ENCODE data around the gene SIX5.
"Not testable (repeated sequence)": the region's sequence is repeated elsewhere in the genome, so short reads cannot be mapped to it uniquely, and the experiment has no call there.

Gene SIX5

DNA sequence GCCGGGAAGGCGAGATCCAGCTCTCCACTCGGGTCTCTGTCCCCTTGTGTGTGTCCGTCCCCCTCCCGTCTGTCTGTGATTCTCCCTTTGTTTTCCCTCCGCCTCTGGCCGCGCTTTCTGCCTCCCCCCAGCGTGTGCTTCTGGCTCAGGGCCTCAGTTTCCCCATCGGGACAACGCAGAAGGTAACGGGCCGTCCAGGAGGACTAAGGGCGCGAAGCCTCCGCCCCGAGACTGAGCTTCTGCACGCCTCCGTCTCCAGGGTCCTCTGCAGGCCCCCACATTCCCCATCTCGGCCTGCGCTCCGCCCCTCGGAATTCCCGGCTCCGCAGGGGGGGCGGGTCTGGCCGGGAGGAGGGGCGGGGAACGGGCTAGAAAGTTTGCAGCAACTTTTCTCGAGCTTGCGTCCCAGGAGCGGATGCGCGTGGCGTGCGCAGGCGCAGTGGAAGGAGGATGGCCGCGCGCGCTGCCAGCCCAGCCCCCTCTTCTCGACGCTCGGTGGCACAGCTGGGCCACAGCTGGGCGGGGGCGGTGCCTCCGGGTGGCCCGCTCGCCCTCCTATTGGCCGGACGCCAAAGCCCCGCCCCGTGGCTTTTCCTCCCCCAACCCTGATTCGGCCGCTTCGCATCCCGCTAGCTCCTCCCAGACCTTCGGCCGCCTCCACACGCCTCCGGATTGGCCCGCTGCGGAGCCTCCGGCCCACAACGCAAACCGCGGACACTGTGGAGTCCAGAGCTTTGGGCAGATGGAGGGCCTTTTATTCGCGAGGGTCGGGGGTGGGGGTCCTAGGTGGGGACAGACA lies at the start of gene SIX5:
TSS of gene SIX5 (minus strand) at position 269 of the 799 bp plus-strand sequence. CDS start 408 bp downstream, outside the sequence.
- peak; percentile 100 for DNase-seq

DNA sequence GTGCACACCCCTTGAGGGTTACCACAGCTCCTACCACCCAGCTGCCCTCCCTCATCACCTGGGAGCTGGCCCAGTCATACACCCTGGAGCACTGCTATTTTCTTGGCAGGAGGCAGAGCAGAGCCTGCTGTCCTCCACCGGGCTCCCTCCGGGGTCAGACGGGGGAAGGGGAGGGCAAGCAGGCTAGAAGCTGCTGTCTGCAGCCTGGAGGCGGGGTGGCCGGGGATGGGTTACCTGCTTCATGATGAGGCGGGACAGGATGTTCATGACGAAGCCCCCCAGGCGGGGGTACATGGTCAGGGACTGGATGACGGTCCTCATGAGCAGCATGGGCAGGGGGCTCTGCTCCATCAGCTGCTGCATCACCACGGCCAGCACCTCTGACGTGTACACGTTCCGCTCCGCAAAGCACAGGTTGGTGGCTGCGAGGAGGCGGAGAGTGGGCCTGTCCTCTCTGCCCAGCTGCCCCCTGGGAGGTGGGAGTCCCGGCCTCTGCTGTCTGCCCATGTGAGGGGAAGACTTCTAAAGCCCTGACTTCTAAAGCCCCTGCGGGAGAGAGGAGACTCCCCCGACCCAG lies 48.8 kb upstream of the SIX5 start:
- no peak for DNase-seq

GRCh38 chr19:45817010-45817724 lies 48.1 kb upstream of the SIX5 start:
- peak; percentile 94 for DNase-seq

DNA sequence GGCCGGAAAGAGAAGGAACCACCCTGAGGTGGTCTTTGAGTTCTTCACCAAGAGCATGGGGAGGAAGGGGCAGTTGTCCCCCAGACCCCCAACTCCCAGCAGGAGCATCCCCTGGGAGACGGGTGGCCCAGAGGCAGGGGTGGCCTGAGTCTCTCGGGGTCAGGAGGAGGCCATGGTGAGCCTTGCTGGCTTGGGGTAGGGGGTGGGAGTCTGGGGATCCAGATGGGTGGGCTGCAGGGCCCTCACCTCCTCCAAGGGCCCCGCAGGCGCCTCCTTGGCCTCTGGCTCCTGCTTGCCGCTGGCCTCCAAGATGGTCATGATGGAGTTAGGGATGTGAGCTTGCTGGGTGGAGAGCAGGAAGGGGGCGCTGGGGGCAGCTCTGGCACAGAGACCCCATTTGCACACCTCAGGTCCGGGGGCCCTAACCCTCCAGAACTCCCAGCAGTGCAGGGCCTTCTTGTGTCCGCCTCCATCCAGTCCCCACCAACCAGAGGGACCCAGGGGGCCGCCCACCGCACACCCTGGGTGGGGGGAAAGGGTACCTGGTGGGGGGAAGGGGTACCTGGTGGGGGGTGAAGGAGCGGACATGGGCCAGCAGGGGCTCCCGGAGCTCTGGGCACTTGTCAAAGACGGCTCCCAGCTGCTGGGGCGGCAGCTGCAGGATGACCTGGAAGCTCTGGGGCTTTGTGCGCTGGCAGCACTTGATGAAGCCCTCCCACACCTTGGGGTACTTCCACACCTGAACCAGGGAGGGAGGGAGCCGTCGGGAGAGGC lies 47.4 kb upstream of the SIX5 start:
- peak; percentile 46 for DNase-seq

- peak; percentile 70 for DNase-seq
Measured at GRCh38 chr19:45815481-45816216, 46.6 kb upstream of the SIX5 start.

DNA sequence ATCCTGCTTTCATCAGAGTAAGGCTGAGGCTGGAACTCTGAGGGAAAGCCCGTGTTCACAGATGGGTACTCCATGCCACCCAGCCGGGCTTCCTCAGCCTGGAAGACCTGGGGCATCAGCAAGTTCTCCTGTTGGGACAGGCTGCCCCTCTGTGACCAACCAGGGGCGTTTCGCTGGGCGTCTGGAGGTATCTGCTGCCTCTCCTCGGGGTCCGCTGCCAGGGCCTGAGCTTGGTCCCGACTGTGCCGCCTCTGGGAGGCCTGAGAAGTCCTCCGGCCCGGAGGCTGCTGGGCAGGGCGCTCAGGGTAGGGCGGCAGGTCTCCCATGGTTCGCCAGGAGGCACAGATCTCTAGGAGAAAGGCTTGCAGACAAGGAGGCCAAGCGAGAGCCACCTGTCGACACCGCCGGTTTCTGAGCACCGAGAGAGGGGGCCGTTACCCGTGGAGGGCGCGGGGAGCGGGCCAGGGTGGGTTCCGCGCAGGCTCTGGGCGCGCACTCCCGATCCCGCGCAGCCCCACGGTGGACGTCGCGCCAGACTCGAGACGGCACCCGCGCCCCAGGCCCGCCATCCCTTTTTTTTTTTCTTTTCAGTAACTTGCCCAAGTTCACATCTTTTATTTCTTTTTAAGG lies 45.9 kb upstream of the SIX5 start, which contains the start of gene RSPH6A:
TSS of gene RSPH6A (minus strand) at position 458 of the 630 bp plus-strand sequence. CDS start at position 326, 132 bp downstream.
- DNase-seq: no peak

DNA sequence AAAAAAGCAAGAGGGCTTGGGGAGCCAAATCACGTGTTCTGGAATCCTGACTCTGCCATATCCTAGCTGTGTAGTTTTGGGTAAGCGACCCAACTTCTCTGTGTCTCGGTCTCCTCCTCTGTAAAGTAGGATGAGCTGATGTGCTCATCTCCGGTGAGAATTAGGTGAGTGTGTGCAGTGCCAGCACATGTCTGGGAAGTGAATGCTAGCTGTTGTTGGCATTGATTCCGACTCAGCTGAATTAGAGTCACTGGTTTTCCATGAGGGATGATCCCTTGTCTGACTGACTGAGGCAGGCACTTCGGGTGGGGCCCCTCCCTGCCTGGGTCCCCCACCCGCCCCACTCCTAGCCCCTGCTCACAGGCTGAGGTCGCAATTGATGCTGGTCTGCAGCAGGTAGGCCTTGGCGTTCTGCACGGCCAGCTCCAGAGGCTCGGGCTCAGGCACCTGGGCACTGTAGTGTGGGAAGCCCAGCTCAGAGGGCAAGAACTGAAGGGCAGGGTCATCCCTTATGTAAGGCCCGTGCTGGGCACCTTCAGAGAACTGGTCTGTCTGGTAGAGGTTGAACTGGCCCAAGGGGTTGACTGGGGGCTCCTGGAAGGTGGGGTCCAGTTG lies 45.2 kb upstream of the SIX5 start:
- no peak for DNase-seq

GRCh38 chr19:45812297-45812696 lies 43.2 kb upstream of the SIX5 start:
- DNase-seq: no peak

DNA sequence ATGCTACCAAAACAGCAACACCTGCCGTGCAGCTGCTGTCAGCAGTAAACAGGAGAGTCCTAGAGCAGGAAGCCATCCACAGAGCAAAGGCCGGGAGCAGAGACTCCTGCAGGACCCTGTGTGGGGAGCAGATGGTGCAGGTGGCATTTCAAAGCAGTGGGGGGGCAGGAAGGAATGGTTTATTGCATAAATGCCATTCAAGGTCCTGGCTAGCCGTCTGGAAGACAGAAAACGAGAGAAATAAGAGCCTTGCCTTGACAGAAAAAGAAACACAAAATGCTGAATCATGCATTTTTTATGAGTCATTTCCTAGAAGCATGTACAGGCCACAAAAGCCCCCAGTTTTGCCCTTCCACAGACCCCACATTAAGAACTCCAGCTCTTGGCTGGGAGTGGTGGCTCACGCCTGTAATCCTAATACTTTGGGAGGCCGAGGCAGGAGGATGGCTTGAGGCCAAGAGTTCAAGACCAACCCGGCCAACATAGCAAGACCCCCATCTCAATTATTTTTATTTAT lies 40.6 kb upstream of the SIX5 start:
- DNase-seq: no peak

DNA sequence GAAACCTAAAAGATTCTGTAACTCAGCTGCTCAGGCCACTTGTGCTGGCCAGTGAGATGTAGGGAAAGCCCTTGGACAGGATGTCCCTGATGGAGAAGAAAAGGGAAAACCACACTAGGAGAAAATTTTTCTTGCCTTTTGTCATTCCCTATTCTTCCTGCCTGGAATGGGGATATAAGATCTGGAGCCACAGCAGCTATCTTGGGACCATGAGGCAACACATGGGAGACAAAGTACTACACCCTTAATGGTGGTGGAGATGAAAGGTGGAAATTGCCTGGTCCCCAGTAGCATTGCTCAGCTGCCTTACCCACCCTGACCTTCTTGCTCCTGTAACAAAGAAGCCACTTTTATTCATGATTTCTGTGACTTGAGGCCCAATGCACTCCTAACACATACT lies 36.7 kb upstream of the SIX5 start:
- DNase-seq: no peak

- no peak for DNase-seq
Measured at GRCh38 chr19:45804959-45805230, 35.8 kb upstream of the SIX5 start.

DNA sequence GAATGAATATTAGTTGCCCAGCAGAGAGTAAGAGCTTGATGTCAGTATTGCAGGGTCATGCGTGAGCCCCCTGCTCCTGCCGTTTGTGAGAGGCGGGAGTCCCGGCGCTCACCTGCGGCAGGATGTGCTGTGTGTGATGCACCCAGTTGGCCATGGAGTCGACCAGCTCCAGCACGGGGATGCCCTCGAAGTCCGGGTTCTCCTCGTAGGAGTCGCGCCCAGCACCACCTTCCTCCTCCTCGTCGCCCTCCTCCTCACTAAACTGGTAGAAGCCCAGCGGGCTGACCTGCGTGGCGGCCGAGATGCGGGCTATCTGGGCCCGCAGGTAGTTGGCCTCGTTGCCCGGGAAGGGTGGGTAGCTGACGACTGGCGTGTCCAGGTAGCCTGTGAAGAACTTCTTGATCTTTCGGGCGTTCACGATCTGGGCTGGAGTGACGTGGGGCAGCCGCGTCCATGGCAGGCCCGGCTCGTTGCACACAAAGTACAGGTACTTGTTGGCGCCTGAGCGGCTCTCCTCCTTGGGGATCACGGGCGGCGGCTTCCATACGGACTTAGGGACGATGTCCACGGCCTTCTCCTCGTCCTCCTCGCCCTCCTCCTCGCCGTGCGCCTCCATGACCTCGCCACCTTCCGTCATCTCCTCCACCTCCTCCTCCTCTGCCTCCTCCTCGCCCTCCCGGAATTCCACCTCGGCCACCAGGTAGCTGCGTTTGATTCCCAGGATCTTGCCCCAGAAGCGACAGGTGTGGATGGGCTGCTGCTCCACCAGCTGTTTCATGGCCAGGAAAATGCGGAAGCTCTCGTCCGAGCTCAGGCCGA lies 35.3 kb upstream of the SIX5 start:
- no peak for DNase-seq

DNA sequence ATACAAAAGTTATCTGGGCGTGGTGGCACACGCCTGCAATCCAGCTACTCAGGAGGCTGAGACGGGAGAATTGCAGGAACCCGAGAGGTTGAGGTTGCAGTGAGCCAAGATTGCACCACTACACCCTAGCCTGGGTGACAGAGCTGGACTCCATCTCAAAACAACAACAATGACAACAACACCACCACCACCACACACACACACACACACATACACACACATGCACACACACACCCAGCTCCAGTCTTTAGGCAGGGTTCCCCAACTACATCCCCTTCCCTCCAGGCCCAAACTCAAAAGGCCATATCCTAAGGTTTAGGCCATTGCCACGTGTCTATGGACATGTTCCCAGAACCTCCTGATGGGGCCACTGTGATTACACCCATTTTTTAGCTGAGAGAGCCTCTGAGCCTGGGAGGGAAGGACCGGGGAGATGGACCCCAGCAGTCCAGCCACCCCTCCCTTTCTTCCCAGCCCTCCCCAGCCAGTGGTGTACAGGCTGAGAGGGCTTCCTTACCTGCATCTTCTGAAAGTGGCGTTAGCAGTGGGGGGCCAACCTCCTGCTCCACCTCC lies 32.6 kb upstream of the SIX5 start:
- DNase-seq: no peak

GRCh38 chr19:45800070-45800553 lies 31.1 kb upstream of the SIX5 start:
- no peak for DNase-seq

- DNase-seq: not testable (repeated sequence)
Measured at GRCh38 chr19:45799541-45799940, 30.5 kb upstream of the SIX5 start.

- peak; percentile 82 for DNase-seq
Measured at GRCh38 chr19:45798995-45799517, 30.0 kb upstream of the SIX5 start.

DNA sequence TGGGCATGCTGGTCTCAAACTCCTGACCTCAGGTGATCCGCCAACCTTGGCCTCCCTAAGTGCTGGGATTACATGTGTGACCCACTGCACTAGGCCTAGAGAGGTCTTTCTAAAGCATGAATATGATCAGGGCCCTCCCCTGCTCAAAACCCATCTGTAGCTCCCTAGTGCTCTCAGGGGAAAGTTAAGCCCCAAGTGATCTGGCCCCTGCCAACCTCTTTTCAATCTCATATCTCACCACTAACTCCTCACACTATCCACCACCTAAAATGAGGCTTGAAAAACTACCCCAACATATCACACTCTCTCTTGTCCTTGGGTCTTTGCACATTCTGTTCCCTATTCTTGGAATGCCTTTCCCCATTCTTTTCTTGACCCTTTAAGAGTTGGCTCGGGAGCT lies 25.6 kb upstream of the SIX5 start:
- no peak for DNase-seq

DNA sequence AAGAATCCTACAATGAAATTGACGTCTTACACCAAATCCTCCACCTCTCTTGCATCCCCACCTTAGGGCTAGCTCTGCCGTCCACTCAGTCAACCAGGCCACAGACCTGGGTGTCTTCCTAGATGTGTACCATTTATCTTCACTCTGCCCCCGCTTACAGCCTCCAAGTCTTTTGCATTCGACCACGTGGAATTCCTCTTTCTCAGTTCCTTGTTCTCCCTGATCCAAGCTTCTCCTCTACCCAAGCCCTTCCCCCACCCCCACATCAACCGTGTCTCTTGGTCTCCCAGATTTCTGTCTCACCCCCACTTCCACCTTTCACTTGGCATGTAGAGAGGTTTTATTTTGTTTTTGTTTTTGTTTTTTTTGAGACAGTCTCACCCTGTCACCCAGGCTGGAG lies 24.8 kb upstream of the SIX5 start:
- DNase-seq: no peak

- no peak for DNase-seq
Measured at GRCh38 chr19:45793178-45793564, 24.1 kb upstream of the SIX5 start.
